ENCODE results near the gene ATP1A4. TPM values are rescaled to one million over a fixed set of nuclear protein-coding genes. Genes with fewer than 3 reads are reported as not detected.

ATP1A4 gene
- polyA plus RNA-seq, 3 donors: 0.11 to 0.32 (median 0.12) TPM

DNA sequence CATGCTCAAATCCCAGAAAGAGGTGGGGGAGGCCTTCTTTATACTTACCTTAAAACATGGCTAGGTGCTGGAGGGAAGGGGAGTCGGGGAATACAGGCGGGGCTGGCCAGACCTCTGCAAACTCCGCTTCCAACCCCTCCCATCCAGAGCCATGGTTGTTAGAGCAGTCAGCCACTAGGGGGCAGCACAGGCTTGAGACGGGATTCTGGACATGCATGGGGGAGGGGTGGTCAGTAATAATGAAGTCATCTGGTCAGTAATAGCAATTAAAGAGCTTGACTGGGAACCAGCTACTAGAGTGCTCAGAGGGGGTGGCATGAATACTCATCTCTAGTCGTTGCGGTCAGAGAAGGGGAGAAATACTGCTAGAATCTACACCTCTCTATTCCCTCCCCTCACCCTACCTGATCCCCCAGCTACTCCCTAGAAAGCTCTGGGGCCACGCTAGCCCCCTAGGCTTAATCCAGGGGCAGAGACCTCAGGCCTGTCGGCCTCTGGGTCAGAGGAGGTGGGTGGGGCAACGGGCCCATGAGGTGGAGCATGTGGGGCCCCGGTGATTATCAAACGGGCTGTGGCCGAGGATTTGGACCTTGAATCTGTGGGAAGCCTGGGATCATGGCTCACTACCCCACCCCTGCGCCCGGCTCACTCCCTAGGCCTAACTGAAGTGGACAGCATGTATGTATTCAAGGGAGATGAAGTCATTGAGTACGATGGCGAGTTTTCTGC lies 41.9 kb downstream of the ATP1A4 start:
- DNase-seq (ENCODE audit: extremely low read depth in 1 of 11, low read depth in 9 of 11, low spot score in 4 of 11): peak; percentile 70 to 89 (median 83)

DNA sequence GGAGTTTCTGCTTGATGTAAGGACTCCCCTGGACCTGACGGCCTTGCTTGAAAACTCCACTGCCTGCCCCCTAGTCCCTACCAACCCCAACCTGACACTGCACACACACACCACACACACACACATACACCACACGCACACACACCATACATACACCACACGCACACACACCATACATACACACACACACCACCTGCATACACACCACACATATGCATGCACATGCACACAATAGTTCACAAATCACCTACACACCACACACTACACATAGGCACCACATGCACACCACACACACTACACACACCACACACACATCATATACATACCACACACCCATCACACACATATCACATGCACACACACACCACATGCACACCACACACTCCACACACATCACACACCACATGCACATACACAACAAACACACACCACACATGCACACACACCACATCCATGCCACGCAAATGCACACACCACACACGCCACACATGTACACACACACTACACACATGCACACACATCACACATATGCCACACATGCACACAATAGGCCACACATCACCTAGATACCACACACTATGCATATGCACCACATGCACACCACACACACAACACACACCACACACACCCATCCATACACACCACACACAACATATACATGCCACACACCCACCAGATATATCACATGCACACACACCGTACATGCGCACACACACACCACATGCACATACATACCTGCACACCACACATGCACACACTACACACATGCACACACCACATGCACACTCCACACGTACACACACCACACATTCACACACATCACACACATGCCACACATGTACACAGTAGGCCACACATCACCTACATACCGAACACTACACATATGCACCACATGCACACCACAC lies 42.7 kb downstream of the ATP1A4 start:
- DNase-seq (ENCODE audit: extremely low read depth in 1 of 11, low read depth in 9 of 11, low spot score in 4 of 11): no peak

DNA sequence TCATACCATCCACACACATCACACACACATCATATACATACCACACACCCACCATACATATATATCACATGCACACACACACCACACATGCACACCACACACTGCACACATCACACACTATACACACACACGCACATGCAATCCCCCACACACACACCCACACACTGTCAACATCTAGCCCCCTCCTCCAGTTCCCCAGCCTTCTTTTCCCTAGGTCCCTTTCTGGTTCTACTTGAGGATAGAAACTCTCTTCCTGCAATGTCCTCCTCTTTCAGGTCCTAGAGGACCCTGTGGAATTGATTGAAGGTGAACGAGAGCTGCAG lies 43.3 kb downstream of the ATP1A4 start:
- no peak for DNase-seq (ENCODE audit: extremely low read depth in 1 of 11, low read depth in 9 of 11, low spot score in 4 of 11)

DNA sequence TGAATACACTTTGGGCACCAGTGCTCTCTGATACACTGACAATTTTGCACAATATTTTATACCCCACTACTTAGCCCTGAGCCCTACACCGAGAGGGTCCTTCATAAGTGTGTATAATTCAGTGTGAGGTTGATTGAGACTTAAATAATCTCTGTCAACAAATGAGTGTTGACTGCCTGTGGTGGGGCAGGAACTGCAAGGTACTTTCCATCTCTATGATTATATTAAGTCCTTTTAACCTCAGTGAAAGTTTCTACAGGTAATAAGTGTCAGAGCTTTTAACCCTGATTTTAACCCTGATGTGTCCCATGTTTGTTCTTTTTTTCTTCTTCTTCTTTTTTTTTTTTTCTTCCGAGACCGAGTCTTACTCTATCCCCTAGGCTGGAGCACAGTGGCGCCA lies 44.7 kb downstream of the ATP1A4 start:
- DNase-seq (ENCODE audit: extremely low read depth in 1 of 11, low read depth in 9 of 11, low spot score in 4 of 11): no peak

DNA sequence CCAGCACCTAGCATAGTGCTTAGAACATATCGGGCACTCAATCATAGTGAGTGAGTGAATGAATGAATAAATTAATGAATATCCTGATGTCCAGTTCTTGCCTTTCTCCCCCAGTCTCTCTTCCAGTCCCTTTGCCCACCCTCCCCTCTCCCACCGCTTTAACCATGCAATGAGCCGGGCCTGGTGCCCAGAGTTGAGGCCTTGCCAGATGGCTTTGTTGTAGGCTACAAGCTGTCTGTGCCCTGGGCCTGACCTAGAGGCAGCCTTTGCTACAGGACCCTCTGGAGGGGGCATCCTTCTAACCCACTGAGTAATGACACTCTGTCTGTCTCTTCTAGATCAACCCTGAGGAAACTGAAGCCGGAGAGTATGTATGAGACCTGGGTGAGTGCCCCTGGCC lies 45.8 kb downstream of the ATP1A4 start:
- DNase-seq (ENCODE audit: extremely low read depth in 1 of 11, low read depth in 9 of 11, low spot score in 4 of 11): no peak

- no peak for DNase-seq (ENCODE audit: extremely low read depth in 1 of 11, low read depth in 9 of 11, low spot score in 4 of 11)
Observed at GRCh38 chr1:160200786-160201185, 49.4 kb downstream of the ATP1A4 start.

DNA sequence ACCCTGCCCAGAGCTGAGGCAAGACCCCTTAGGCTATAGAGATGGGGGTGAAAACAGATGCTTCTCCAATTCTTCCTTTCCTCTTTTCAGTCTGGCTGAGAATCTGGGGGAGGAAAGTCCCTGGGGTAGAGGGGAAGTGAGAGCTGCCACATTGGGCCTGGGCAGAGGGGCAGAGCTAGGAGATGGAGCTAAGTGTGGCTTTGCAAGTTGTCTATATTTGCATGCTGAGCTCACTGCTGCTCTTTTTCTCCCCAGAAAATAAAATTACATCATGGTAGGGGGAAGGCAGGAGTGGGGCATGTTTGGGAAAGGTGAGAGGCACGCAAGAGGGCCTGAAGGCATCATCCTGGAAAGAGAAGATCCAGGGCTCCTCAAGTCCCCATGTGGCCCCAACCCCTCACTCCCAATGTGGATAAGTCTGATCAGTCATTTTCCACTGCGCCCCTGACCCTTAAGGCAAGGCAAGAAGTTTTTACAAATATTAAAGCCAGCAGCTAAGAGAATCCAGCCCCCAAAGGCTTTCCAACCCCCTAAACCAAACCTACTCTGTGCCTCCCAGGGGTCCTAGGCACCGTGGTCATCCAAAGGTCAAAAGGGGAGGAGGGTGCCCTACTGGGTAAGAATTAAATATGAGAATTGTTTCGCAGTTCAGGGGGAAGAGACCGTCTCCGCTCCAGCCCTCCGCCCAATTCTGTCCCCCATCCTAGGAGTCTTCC lies 53.3 kb downstream of the ATP1A4 start:
- DNase-seq (ENCODE audit: extremely low read depth in 1 of 11, low read depth in 9 of 11, low spot score in 4 of 11): no peak

DNA sequence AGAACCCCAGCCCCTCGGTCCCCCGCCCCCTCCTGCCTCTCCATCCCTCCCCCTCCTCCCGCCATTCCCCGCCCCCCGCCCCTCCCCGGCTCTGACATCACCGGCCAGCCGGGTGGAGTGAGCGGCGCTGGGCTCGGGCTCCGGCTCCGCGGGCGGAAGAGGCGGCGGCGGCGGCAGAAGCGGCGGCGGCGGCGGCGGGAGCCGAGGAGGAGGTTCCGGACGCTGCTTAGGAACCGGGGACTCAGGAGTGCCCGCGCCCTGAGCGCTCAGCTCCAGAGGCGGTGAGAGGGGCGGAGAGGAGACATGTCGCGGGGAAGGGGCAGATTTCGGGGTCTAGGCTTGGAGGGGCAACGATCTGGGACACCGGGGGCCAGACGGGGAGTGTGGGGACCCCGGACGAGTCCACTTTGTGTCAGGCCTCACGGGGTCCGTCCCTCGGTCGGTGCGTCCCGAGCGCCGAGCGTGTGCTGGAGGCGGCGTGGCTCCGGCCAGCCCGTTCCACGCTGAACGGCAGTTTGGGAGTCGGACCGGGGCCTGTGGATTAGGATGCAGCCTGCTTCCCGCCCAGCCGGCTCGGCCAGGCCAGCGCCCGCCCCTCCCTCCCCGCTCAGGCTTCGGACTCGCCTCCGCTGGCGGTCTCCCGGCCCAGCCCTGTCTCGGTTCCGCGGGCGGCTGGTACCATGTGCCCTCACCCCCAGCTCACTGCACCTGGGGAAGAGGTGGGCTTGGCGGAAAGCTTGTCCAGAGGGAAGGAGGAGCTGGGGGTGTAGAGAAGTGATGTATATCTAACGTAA lies 54.0 kb downstream of the ATP1A4 start, which contains the start of gene PEA15:
Gene PEA15, plus strand, starts transcription at position 143 of the 794 bp plus-strand sequence. CDS start 6,161 bp downstream, outside the sequence.
- peak in 9 of 11 donors; percentile 17 to 77 (median 66) for DNase-seq (ENCODE audit: extremely low read depth in 1 of 11, low read depth in 9 of 11, low spot score in 4 of 11)

- peak in 3 of 11 donors; percentile 20 to 40 (median 23) for DNase-seq (ENCODE audit: extremely low read depth in 1 of 11, low read depth in 9 of 11, low spot score in 4 of 11)
Observed at GRCh38 chr1:160206036-160206389, 54.6 kb downstream of the ATP1A4 start.

DNA sequence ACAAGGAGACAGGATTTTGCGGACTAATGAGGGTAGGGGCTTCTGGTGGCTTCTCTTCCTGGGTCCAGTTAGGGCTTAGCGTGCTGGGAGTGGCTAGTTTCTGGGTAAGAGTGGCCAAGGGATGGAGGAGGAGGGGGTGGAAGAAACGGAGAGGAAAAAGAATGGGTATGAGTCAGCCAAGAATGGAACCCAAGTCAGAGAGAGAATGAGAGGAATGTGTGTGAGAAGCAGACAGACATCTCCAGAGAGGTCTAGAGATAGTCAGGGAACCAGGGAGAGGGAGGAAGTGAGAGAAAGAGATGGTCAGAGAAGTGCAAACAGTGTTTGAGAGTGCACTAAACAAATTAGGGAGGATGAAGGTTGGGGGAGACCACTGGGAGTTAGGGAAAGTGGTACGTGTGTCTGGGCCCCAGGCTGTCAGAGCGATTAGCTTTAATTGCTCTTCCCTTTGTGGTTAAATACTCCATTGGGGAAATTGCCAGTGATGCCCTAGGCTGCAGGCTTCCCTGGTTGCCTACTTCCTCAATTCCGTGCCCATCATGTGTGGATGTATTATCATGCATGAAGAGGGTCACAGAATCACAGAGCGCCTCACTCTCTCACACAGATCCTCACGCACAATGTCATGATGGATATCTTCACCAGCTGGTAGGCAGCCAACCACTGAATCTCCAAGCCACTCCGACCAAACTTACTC lies 55.2 kb downstream of the ATP1A4 start:
- DNase-seq (ENCODE audit: extremely low read depth in 1 of 11, low read depth in 9 of 11, low spot score in 4 of 11): no peak

- DNase-seq (ENCODE audit: extremely low read depth in 1 of 11, low read depth in 9 of 11, low spot score in 4 of 11): no peak
Observed at GRCh38 chr1:160207118-160207650, 55.8 kb downstream of the ATP1A4 start.

DNA sequence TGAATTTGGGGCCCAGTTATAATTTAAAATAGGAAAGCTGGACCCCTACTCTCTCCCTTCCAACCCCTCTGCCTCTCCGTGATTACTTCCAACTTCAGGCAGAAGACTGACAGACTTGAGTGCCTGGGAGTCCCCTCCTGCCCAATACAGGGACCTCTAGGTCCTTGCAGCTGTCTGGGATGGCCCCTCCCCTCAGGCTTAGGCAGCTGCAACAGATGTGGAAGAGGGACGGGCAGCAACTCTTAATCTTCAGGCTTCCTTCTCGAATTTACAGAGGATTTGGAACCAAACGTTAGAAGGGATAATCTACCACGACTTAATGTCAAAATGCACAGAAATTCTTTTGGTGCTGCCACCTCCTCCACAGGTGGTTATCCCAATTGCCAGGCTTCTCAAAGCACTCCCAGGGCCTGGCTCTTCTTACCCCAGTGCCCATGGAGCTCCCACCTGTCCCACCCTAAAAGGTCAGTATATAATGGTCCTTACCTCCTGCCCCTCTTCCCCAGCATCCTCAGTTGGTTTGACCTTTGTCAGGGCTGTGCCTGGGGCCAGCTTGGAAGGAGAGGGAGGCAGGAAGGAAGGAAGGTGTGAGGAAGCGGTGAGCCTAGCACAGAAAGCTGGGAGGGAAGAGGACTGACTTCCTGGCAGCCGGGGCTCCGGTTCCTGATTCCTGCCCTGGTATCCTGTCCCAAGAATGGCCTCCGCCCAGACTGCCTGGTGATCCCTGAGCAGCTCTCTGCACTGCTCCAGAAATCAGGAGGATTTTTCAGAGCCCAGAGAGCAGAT lies 56.6 kb downstream of the ATP1A4 start:
- DNase-seq (ENCODE audit: extremely low read depth in 1 of 11, low read depth in 9 of 11, low spot score in 4 of 11): no peak

GRCh38 chr1:160208557-160209320 lies 57.3 kb downstream of the ATP1A4 start:
- no peak for DNase-seq (ENCODE audit: extremely low read depth in 1 of 11, low read depth in 9 of 11, low spot score in 4 of 11)

DNA sequence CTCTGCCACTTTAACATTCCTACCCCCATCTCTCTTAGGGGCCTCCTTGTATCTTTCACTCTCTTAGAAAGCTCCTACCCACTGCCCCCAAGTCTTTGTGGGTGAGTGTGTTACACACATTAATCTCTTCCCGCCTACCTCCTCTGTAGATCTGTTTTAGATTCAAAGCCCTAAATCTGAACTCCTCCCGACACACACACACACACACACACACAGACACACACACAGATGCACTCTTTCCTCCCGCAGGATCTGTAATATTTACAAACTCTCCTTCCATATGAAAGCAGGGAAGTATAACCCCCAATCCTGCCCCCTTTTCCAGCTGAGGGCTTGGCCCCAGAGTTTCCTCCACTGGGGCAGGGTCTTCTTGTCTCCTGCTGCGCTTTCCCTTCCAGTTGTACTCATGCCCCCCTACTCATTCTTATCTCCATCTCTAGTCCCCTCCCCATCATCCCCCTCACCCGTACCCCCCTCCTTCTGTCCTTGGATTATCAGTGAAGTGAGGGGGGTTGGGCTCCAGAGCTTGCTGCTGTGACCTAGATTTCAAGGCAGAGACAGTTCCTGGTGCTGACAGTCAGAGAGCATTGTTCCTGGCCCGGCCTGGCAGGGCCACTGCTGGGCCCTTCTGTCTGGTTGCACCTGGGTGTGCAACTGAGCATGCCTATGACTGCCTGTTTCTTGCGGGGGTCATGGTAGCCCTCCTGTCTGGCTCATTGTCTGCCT lies 58.1 kb downstream of the ATP1A4 start:
- no peak for DNase-seq (ENCODE audit: extremely low read depth in 1 of 11, low read depth in 9 of 11, low spot score in 4 of 11)

- no peak for DNase-seq (ENCODE audit: extremely low read depth in 1 of 11, low read depth in 9 of 11, low spot score in 4 of 11)
Observed at GRCh38 chr1:160210561-160210960, 59.2 kb downstream of the ATP1A4 start.

Data from renal cortex interstitium (tissue), 11 donors.